Fibroblast of skin of back (primary cell): ENCODE measurements around the gene FYTTD1.

Source experiments
- DNase-seq: peaks from one replicate; pipeline ENCODE4 v3.0.0-alpha.2; 2013

The FYTTD1 gene

DNA sequence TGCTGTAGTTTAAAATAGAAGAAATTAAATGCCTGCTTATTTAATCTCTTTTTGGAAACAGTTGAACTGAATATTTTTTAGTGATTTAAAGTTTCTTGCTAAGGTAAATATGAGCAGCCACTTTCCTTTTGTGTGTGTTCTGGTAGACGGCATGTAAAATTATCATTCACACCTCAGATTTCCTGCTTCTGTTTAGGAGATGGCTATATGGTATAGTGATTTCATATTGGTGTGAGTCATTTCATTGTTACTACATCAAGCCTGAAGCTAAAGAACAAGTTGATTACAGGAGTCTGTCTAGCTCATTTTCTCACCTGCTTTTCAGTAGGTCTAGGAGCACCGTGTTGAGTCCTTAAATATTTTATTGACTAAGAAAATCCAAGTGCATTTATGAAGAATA is 43.6 kb downstream of the FYTTD1 start:
- no peak for DNase-seq

DNA sequence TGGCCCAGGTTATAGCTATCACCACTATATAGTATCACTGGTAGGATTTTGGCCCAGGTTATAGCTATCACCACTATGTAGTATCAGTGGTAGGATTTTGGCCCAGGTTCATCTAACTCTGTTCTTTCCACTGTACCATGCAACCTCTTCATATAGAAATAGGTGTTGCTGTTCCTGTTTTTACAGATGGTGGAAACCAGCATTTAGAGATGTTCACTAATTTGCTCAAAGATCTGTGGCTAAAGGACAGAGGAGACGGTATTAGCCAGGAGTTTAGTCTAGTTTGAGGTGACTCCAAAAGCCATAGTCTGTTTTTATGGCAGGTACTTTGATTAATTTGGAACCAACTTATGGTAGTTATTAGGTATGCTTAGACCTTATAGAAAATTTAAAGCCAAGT is 44.4 kb downstream of the FYTTD1 start:
- no peak for DNase-seq

DNA sequence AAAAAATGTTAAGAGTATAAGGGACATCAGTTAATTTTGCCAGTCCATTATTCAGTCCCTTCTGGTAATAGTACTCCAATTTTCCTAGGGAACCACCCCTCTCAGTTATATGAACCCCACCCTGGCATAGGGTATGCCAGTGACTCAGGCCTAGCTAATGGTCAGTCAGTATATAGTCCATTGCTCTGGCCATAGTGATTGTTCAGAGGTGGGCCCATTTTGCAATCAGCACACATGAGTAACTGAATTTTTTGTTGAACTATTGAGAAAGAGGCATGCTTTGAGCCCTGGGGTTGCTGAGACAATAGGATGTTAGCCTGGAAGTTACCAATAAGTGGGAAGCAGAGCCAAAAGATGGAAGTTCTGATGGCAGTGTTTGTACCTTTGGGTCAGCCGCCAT is 45.5 kb downstream of the FYTTD1 start:
- DNase-seq = no peak

DNA sequence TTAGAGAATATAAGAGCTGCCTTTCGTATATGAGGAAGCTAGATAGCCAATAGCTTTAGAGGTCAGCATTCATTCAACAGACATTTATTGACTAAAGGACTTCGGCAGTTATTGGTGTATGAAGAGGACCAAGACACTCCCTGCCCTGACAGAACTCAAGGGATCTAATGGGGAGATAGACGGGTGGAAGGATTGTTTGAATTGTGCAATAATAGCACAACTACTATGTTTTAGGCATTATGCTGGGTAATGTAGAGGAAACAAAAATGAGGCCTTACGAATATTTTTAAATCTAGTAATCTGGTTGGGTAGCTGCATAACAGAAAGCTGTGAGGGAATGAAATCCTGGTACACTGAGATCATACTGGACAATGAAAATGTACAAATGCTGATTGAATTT is 46.4 kb downstream of the FYTTD1 start:
- DNase-seq = no peak

DNA sequence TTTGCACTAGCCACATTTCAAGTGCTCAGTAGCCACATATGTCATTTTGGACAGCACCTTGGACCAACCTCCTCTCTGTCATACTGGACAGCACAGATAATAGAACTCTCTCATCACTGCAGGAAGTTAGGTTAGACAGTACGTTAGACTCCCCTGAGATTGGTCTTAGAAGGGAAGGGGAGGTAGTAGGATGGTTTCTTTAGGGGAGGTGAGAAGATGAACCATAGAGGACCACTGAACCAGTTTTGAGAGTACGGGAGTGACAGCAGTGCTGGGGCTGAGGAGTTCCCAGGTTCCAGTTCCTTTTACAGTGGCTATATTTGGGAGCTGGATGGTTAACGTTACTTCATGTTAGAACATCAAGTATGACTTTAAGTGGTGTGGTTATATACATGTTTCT is 49.2 kb downstream of the FYTTD1 start:
- DNase-seq = no peak

DNA sequence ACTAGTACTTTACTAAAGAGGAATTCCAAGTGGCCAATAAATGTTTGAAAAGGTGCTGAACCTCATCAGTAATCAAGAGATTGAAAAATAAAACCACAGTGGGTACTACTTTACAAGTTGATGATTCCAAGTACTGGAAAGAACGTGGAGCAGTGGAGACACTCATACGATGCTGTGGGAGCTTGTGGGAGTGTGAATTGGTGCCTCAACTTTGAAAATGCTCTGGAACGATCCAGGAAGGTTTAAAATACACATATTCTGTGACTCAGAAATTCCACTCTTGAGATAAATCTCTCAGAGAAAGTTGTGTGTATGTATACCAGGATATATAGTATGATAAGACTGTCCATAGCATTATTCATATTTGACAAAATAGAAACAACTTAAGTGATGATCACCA is 50.7 kb downstream of the FYTTD1 start:
- peak; percentile 54 for DNase-seq

DNA sequence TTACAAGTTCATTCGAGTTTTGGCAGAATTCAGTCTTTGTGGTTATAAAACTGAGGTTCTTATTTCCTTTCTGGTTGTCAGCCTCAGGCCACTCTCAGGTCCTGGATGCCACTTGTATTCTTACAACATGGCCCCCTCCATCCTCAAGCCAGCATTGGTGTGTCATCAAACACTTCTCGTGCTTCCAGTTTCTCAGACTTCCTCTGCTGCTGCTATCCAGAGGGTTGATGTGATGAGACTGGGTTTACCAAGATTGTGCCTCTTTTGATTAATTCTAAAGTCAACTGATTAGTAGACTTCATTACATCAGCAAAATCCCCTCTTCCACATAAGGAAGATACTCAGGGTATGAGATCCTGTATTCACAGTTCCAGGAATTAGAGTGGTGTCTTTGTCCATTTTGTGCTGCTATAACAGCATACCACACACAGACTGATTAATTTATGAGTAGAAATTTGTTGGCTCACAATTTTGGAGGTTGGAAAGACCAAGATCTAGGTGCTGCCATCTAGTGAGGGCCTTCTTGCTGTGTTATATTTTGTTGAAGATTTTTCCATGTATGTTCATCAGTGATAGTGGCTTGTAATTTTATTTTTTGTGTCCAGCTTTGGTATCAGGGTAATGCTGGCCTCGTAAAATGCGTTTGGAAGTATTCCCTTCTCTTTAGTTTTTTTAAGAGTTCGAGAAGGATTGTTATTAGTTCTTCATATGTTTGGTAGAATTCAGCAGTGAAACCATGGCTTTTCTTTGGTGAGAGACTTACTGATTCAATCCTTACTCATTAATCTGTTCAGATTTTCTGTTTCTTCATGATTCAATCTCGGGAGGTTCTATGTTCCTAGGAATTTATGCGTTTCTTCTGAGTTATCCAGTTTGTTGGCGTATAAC is 52.5 kb downstream of the FYTTD1 start:
- peak; percentile 35 for DNase-seq

DNA sequence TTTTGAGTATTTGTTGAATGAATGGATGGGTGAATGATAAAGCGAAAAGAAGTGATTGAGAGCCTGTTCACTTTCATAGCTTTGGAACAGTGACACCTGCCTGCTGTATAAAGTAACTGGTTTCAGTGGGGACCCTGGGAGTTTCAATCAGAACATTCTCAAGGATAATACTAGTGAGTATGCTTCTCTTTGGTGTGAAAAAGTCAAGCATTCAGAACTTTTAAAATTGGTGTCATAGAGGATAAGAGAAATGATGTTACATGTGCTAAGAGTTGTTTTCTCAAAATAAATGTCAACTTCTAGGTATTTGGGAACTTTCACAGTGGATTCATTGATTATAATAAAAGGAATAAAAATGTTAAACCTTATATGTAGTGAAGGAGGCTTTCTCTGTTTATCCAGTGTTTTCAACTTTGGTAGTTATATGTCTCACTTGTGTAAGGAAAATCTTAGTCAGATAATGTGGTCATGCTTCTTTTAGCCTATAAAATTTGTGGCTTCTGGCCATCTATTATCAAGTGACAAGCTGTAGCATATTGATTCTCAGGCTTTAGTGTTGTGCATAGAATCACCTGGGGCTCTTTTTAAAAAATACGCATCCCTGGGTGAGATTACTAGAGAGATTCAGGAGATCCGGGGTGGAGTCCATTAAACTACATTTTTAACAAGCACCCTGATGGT is 53.2 kb downstream of the FYTTD1 start:
- no peak for DNase-seq

DNA sequence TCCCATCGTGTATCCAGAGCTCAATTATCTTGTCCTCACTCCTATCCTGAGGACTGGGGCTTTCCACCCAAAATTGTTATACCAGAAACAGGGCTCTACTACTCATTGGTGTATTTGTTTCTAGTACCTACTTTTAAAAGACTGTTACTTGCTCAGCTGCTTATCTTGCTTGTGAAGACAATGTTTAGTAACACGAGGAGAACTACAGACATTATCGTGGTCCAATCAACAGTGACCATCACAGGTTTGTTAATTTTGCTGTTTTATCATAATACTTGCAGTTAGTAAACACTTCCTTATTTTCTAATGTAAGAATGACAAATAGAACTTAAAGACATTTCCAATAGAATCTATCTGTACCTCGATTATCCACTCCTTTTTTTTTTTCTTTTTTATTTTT is 54.8 kb downstream of the FYTTD1 start:
- DNase-seq = no peak

DNA sequence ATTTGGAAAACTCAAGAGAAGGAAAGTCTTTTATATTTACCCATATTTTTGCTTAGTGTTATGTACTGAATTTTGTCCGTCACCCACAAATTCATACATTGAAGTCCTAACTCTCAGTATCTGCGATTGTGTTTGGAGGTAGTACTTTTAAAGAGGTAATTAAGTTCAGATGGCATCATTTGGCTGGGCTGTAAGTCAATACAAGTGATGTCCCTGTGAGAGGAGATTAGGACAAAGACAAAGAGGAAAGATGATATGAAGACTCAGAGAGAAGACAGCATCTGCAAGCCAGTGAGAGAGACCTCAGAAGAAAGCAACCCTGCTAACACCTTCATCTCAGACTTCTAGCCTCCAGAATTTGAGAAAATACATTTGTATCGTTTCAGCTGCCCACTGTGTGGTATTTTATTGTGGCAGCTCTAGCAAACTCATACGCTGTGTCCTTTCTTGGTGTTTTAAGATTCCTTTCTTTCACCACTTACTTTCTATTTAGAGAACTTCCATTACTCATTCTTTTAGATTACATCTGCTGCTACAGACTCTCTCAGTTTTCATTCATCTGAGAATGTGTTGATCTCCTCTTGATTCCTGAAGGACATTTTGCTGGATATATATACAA is 58.4 kb downstream of the FYTTD1 start:
- DNase-seq = peak; percentile 59

DNA sequence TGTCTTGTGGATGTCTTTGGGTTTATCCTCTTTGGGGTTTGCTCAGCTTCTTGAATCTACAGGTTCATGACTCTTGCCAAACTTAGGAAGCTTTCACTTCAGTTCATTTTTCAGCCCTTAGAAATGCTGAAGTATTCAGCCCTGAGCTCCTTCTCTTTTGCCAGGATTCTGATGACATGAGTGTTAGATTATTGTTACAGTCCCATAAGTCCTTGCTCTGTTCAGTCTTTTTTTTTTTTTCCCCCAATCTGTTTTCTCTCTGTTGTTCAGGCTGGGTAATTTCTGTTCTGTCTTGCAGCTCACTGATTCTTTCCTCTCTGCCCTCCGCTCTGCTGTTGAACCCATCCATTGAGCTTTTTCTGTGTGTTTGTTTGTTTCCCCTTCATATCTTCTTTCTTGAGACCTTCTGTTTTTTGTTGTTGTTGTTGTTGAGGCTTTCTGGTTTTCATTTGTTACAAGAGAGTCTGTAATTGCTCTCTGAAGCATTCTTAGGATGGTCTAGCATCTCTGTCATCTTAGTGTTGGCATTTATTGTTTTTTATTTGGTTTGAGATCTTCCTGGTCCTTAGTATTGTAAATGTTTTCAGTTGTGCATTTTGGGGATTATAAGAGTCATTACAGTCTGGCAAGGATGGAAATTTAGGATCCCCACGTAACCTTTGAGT is 59.8 kb downstream of the FYTTD1 start:
- peak; percentile 86 for DNase-seq

DNA sequence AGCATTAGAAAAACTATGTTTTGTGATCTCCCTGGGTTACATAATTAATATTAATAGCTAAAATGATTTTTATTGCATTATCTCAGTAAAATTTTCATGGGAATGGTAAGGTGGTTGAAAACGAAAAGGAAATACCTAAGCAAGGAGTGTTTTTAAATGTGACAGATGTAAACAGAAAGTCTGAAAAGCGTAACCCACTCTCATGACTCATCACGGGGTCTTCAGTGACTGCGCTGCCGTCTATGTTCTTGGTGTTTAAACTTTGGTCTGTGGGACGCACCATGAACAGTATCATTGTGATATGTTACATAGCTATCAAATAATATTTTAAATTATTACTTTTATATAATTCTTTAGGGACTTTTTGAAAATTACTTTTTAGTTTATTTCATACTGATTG is 61.2 kb downstream of the FYTTD1 start:
- no peak for DNase-seq

DNA sequence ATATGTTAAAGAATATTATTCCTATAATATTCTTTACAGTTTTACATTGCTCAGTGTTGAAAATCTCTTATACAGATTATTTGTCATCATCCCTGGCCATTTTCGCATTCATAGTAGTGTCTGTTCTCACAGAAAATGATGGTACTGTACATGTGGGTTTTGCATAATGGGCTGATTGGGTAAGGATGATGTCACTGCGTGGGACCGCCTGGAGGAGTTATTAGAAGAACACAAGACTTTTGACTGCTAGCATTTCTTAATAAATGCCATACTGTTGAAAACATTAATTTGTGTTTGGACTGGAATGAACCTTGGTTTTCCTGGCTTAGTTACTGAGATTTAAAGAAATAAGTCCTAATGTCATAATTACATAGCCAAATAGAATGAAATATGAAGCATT is 61.7 kb downstream of the FYTTD1 start:
- DNase-seq = peak; percentile 79

DNA sequence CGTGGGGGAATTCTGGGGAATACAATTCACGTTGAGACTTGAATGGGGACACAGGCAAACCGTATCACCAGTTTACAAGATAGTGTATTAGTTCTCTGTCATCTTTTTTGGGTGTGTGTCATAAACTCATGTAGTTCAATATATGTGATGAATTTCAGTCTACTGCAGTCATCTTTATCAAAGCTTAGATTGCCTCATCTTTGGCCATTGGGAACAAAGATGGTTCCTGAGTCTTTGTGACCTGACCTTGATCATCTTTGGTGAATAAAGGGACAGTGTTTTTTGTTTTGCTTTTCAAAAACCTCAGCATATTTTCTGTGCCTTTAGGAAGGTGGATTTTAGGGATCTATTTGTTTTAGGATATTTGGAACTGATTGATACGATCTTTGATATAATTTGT is 64.7 kb downstream of the FYTTD1 start:
- no peak for DNase-seq

DNA sequence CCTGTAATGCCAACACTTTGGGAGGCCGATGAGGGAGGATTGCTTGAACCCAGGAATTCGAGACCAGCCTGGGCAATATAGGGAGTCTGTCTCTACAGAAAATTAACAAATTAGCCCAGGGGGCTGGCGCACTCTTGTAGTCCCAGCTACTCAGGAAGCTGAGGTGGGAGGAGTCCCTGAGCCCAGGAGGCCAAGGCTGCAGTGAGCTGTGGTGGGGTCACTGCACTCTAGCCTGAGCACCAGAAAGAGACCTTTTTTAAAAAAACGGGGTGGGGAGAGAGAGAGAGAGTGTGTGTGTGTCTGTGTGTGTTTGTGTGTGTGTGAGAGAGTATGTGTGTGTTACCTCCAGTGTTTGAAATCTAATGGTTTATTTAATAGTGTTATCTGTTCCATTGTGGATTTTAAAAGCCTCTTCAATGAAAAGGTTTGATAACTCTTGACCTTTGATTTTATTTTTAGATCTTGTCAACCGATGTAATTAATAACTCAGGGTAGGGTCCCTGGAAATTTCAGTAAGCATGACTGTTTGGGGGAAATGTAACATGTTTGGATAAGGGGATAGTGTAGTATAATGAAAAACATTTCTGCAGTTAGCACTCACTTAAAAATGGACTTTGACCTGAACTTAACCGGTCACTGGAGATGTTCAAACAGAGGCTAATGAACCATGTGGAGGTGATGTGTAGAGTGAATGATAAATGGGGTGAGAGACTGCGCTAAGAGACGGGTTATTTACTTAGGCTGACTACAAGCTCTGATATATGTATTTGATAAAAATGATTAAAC is 71.1 kb downstream of the FYTTD1 start:
- no peak for DNase-seq

DNA sequence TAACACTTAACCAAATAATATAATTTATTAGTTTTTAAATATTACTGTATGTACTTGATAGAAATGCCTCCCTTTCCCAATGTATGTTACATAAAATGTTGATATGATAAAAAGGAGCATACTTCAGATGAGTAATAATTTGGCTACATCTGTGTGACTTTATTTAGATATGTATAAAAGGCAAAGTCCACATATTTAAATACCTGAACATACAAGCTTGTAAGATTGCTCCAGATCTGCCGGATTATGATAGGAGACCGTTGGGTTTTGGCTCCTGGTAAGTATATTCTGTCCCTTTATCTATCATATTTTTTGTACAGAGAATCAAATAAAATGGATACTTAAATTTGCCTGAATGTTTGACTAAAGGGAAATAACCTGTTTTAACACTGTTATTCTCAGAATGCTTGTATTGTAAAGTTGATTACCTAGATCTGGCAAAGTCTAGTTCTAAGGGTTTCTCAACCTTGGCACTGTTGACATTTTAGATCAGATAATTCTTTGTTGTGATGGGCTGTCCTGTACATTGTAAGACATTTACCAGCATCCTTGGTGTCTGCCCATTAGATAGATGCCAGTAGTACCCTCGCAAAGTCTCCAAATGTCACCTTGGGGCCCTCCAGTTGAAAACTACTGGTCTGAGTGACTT is 79.8 kb downstream of the FYTTD1 start:
- no peak for DNase-seq

DNA sequence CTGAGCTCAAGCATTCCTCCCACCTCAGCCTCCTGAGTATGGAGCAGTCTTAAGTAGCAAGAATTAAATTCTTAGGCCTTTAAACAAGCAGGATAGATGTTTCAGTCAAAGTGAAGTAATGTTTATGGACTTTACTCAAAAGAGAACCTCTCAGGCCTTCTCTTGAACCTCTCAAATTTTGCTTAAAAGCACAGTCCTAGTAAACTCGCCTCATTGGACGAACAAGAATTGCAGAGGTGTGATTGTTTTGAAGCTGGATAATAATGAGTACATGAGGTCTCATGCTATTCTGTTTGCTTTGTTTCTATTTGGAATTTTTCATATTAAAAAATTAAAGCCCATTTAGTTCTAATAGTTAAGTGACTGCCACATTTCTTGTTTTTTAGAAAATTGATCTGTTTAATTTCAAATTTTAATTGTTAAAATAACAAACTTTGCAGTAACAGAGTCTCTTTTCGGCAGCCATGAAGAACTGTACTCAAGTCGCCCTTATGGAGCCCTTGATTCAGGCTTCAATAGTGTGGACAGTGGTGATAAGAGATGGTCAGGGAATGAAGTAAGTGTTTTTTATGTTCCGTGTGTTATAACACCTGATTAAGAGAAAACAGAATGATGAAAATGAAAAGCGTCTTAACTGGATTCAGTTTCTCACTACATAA is 80.8 kb downstream of the FYTTD1 start:
- DNase-seq = no peak

DNA sequence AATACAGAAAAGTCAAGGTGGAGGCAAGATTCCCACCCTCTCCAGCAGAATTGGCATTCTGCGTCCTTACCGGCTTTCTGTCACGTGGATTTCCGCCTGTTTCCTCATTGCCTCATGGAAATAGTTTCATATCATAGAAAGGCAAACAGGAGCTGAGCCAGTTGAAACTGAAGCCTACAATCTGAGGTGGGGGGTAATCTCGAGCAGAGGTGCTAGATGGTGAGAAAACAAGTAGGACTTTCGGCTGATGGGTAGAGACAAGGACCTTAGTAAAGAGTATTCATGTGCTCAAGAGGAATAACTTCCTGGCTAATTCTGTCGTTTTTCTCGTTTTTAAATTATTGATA is 81.3 kb downstream of the FYTTD1 start:
- DNase-seq = no peak

DNA sequence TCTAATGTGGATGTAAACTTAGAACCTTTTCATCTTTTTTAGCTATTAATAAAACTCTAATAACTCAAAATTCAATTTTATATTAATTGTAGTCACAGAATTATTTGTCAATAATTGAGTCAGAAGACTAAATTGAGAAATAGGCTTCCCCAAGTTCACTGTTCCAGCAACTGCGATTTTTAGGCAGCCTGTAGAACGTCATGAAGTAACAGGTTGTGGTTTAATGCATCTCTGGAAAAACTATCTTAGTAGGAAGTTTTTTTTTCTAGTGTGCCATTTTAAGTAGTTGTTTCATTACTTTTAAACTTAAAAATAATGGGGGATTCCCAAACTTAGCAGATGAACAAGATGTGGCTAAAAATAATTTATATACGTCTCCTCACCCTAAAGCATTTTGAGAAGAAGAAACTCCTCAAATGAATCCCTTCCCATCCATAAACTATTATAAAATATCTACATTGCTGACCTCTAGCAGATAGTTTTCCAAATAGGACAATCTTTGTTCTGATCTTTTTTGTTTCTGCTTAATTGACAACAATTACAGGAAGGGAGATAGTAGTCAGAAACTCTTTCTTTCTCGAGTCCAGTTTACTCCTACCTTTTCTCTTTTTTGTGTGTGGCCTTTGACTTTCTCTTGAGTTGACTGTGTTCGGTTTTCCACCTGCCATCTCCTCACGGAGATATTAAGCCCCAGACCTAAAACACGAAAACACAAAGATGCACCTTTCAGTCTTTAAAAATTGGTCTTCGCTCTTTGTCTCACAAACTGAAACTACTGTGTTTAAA is 84.4 kb downstream of the FYTTD1 start:
- no peak for DNase-seq

DNA sequence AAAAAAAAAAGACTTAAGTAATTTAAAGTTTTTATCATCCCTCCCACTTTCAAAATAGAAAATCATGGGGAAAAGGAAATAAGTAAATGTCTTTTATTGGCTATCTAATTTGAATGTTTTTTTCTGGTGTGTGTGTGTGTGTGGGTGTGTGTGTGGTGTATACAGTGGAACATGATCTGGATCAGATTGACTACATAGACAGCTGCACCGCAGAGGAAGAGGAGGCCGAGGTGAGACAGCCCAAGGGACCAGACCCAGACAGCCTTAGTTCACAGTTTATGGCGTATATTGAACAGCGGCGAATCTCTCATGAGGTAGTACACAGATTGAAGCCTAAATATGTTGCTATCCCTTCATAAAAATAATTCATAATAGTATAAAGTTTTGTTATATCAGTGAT is 85.8 kb downstream of the FYTTD1 start:
- DNase-seq = no peak

DNA sequence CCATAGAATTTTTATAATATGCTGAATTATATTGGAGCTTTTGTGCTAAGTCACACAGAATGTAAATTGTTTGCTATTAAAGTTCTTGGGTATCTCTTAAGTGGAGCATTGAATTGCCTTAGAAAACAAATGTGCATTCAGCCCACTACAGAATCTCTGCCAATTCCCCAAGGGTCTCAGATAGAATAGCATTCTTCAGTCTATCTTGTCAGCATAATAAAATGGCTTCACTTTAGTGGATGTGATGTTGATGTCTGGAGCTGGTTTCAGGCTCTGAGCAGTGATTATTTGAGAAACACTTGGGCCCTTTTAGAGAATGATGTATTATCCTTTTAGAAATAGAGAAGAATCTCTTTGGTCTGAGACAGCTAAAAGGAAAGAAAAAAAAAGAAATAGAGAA is 86.6 kb downstream of the FYTTD1 start:
- DNase-seq = no peak
